Psoas muscle (tissue), 8 donors: ENCODE measurements around the gene NRSN1. TPM values are rescaled to one million over a fixed set of nuclear protein-coding genes. Genes with fewer than 3 reads are reported as not detected.

ENCODE experiments used
- ATAC-seq, 4 donors: fragments of 200-7000 bp; cut with Tn5 transposase; one replicate each; pipeline ENCODE4 v1.9.1; 2020; ENCODE audit warnings: moderate library complexity in 3 of 4, mild to moderate bottlenecking in 2 of 4
- DNase-seq, 2 donors: peaks; one replicate each; pipeline ENCODE4 v3.0.0-alpha.2; 2020
- H3K27ac ChIP-seq: fragments of 200-600 bp; one replicate; pipeline ENCODE4 v1.8.0; 2022
- H3K27me3 ChIP-seq, 3 donors: fragments of 200-600 bp in 1 of 3; one replicate each; pipeline versions ENCODE4 v1.6.1 to v1.8.0; 2013 to 2022; ENCODE audit warnings: low read length in 2 of 3, mild to moderate bottlenecking in 2 of 3, moderate library complexity in 1 of 3; ENCODE audit not compliant: insufficient read depth in 3 of 3
- H3K36me3 ChIP-seq, 2 donors: fragments of 200-600 bp in 1 of 2; one replicate each; pipeline versions ENCODE4 v1.6.1 to v1.8.0; 2013 to 2022; ENCODE audit warnings: low read depth in 1 of 2, mild to moderate bottlenecking in 1 of 2, moderate library complexity in 1 of 2; ENCODE audit not compliant: insufficient read depth in 1 of 2
- H3K4me1 ChIP-seq: fragments of 200-600 bp; one replicate; pipeline ENCODE4 v1.8.0; 2022
- H3K4me3 ChIP-seq: fragments of 200-600 bp; one replicate; pipeline ENCODE4 v1.8.0; 2022; ENCODE audit warnings: mild to moderate bottlenecking
- H3K9me3 ChIP-seq: fragments of 200-600 bp; one replicate; pipeline ENCODE4 v1.8.0; 2022
- CTCF ChIP-seq: fragments of 200-600 bp; IDR thresholded peaks from one replicate; pipeline ENCODE4 v1.8.0; 2022; ENCODE audit warnings: antibody characterized with exemption
- WGBS, 3 donors: extraction: QIAGEN DNeasy Blood & Tissue Kit; methylation state at CpG; one replicate each; pipeline versions ENCODE4 v1.1.6 to v1.1.7; 2013; 5-methylcytosine and 5-hydroxymethylcytosine counted together
- intact Hi-C, 2 donors: fragments of 100-400 bp; cut with DNase I; formaldehyde crosslinking; loops; one replicate each; pipeline versions ENCODE4 v1.11.0 to v1.14.2; 2022
- polyA plus RNA-seq, 3 donors: library from polyadenylated mRNA; stranded (reverse); fragments of 200-250 nt; gene quantifications; one replicate each; pipeline ENCODE4 v1.2.3, GENCODE V29; 2013
- total RNA-seq, 4 donors: library from RNA; stranded (reverse); fragmentation: NEBNext Ultra II Directional in 2 of 4; extraction: Animal tissue kit (Norgen Biotek cat#: 25700) in 2 of 4; gene quantifications; one replicate each; pipeline versions ENCODE4 v1.2.1 to v1.2.4, GENCODE V29; 2021 to 2023
- donor health status: healthy with polysubstance abuse.
- donor health status: DM: no; HTN: no; CAD: no; lungs with moderate emphysema.
- donor health status: Bipolar disorder and iron deficiency.
- donor health status: healthy.
- donor health status: DM: yes; HTN: yes; CAD: no.
- donor health status: DM: no; HTN: no; CAD: no.
- donor health status: DM: no; HTN: no; CAD: no.
- donor health status: DM: yes; HTN: yes; CAD: no.

Gene NRSN1
- total and polyA plus RNA-seq, 7 donors = 0.05 TPM; not detected in 6

GRCh38 chr6:24145690-24146131 lies 19.7 kb downstream of the NRSN1 start:
- Histone ChIP-seq H3K27me3 (peaks cover 0 to 1% (median 0%) of the 10 kb centered on the region in 3 donors), H3K4me1 (no peaks in the 10 kb centered on the region), H3K4me3 (no peak overlapping the region), H3K9me3 (no peaks in the 10 kb centered on the region), H3K27ac (no peak overlapping the region), H3K36me3 (no peaks in the 10 kb centered on the region)
- no peak for TF ChIP-seq CTCF
- ATAC-seq (no peak), DNase-seq (no peak)
- WGBS, 3 donors = 27 to 35% (median 32%) methylated on average over 9 of the region's 9 CpGs
- intact Hi-C loops = no loop called here

- Histone ChIP-seq H3K4me1 (no peaks in the 10 kb centered on the region), H3K9me3 (no peaks in the 10 kb centered on the region), H3K4me3 (no peak overlapping the region), H3K27me3 (peaks cover 0 to 1% (median 0%) of the 10 kb centered on the region in 3 donors), H3K36me3 (no peaks in the 10 kb centered on the region), H3K27ac (no peak overlapping the region)
- 57 to 78% (median 65%) methylated on average over 3 of the region's 3 CpGs for WGBS, 3 donors
- intact Hi-C loops = no loop called here
- DNase-seq = no peak
- ATAC-seq = no peak
- TF ChIP-seq CTCF = no peak
These were observed 20.9 kb downstream of the NRSN1 start for GRCh38 chr6:24146871-24147270.

- WGBS, 3 donors = 59 to 62% (median 60%) methylated on average over 8 of the region's 8 CpGs
- no peak for TF ChIP-seq CTCF
- intact Hi-C loops = no loop called here
- Histone ChIP-seq H3K27me3 (peaks cover 0 to 1% (median 0%) of the 10 kb centered on the region in 3 donors), H3K27ac (no peak overlapping the region), H3K4me3 (no peak overlapping the region), H3K4me1 (no peaks in the 10 kb centered on the region), H3K36me3 (no peaks in the 10 kb centered on the region), H3K9me3 (no peaks in the 10 kb centered on the region)
- DNase-seq = no peak
- no peak for ATAC-seq
These were observed 21.6 kb downstream of the NRSN1 start for GRCh38 chr6:24147511-24148153.

- H3K4me3 ChIP-seq = no peak overlapping the region
- no peak for ATAC-seq
- no peak overlapping the region for H3K27ac ChIP-seq
- H3K9me3 ChIP-seq = no peaks in the 10 kb centered on the region
- H3K36me3 ChIP-seq = no peaks in the 10 kb centered on the region
- peaks cover 0 to 1% (median 0%) of the 10 kb centered on the region in 3 donors for H3K27me3 ChIP-seq
- 85 to 92% (median 86%) methylated on average over 3 of the region's 3 CpGs for WGBS, 3 donors
- intact Hi-C loops = no loop called here
- no peak for TF ChIP-seq CTCF
- H3K4me1 ChIP-seq = no peaks in the 10 kb centered on the region
- no peak for DNase-seq
These were observed 22.1 kb downstream of the NRSN1 start for GRCh38 chr6:24148154-24148570.

- TF ChIP-seq CTCF = no peak
- no peak for ATAC-seq
- H3K27me3 ChIP-seq = peaks cover 0 to 1% (median 0%) of the 10 kb centered on the region in 3 donors
- no peak overlapping the region for H3K27ac ChIP-seq
- H3K4me3 ChIP-seq = no peak overlapping the region
- no peaks in the 10 kb centered on the region for H3K36me3 ChIP-seq
- no peak for DNase-seq
- intact Hi-C loops = no loop called here
- no peaks in the 10 kb centered on the region for H3K9me3 ChIP-seq
- no peaks in the 10 kb centered on the region for H3K4me1 ChIP-seq
These were observed 22.7 kb downstream of the NRSN1 start for GRCh38 chr6:24148684-24149083.
